8988T (cell line): ENCODE results near the gene VPS25.
"Not testable (repeated sequence)": the region's sequence is repeated elsewhere in the genome, so short reads cannot be mapped to it uniquely, and the experiment has no call there.

Source experiments
- DNase-seq: peaks from one replicate; pipeline ENCODE4 v3.0.0; 2011

VPS25 gene

DNA sequence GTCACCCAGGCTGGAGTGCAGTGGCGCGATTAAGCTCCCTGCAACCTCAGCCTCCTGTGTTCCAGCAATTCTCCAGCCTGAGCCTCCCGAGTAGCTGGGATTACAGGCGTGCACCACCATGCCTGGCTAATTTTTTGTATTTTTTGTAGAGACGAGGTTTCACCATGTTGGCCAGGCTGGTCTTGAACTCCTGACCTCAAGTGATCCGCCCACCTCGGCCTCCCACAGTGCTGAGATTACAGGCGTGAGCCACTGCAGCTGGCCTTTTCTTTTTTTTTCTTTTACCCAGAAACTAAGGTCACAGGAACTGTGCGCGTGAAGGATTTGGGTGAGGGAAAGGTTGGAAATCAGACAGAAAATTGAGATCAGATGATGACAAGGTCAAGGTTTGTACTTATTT, 3.3 kb upstream of the VPS25 start:
- not testable (repeated sequence) for DNase-seq

GRCh38 chr17:42772945-42773289, 332 bp upstream of the VPS25 start:
- DNase-seq, result no peak

DNA sequence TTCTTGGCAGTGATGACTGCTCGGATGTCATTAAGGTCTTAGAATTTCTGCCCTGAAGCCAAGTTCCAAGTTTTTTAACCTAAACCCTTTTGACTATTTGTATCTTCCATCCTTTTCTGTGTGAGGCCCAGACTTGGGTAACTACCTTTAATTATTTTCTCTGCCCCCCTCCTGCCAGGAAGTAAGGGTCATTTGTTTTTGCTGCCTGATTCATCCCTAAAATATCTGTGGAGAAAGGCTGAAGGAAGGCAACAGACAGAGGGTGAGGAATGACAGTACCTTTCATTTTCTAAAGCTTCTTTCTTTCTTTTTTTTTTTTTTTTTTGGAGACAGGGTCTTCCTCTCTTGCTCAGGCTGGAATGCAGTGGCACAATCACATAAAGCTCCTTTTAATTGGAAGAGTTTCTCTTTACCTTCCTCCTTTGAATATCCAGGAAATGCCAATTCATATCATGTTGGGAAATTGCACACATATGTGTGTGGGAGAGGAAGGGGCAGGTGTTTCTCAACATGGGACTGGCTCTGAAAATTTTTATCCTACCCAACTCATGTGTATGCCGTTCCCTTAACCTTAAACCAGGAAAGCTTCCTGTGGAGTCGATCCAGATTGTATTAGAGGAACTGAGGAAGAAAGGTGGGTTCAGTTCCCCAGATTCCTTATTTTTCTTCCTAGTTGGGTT, 957 bp downstream of the VPS25 start:
- no peak for DNase-seq

DNA sequence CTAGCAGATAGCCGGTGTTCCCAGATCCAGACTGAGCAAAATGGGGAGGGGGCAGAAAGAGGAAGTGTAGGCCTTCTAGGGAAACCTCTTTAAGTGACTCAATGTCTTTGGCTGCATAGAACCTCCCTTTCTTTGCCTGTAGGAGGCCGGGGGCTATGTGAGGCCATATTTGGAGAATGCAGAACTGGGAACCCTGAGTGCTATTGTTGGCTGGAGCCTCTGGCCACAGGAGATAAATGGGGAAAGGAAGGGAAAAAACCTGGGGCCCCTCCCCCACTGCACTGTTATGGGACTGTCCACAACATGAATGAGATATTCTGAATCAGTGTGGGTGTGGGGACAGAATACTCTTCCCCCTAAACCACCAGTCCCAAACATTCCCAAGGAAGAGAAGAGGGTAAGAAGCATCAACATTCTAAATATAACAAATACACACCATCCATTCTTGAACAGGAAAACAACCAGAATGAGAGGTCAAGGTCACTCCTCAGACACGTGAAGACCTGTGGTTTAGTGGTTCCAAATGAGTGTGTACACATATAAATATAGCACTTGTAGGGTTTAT, 2.4 kb downstream of the VPS25 start:
- DNase-seq, result no peak

DNA sequence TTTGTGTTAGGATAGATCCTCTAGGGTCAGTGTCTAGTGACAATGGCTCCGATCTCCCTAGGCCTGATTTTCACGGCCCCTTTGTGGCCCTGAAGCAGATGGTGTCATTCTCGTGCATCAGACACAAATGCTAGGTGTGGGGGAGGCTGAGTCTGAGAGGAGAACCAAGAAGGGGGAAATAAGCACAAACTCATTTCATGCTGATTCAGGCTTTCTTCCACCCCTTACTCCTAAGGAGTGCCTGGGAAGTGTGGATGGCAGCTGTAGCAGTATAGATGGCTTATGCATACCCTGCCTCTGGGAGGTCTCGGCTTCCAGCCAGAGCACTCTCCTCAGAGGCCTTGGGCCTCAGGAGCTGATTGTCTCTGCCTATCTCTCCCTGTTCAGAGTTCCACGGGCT, 5.3 kb downstream of the VPS25 start:
- DNase-seq, result no peak

DNA sequence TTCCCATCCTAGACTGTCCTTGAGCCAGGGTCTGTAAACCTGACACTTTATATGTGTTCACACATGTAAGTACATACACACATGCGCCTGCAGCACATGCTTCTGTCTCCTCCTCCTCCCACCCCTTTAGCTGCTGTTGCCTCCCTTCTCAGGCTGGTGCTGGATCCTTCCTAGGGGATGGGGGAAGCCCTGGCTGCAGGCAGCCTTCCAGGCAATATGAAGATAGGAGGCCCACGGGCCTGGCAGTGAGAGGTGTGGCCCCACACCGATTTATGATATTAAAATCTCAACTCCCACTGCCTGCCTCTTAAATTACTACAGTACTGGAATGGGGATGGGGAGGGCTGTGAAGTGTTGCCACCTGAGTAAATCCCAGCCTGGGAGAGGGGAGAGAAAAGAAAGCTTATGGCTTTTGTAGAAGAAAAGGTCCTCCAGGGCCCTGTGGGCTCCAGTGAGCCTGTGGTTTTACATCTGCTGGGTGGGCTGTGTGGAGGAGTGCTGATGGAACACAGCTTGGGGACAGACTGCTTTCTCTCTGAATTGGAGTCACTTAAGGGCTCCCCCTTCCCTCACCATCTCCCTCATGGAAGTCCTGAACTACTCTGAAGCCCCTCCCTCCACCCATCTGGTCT, 6.2 kb downstream of the VPS25 start:
- no peak for DNase-seq

- DNase-seq, result no peak
These were observed 6.9 kb downstream of the VPS25 start, which contains the start of gene WNK4 for GRCh38 chr17:42779936-42780850. Gene WNK4 (plus strand): TSS chr17:42780610. CDS start chr17:42780699, 89 bp downstream.

DNA sequence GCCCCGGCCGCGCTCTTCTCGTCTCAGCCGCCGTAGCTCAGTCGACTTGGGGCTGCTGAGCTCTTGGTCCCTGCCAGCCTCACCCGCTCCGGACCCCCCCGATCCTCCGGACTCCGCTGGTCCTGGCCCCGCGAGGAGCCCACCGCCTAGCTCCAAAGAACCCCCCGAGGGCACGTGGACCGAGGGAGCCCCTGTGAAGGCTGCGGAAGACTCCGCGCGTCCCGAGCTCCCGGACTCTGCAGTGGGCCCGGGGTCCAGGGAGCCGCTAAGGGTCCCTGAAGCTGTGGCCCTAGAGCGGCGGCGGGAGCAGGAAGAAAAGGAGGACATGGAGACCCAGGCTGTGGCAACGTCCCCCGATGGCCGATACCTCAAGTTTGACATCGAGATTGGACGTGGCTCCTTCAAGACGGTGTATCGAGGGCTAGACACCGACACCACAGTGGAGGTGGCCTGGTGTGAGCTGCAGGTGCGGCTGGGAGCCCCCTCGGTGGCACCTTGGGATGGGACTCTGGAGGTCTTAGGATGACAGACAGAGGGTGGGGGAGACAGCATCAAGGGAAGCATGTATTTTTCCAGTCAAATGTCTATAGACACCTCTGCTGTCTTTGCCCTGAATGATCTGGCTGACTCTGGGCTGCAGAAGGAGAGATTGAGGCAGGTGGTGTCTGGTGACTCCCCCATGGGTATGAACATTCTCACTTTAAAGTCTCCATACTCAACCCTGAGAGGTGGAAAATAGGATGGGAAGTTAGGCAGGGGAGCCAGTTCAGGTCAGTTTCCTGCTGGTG, 7.8 kb downstream of the VPS25 start:
- no peak for DNase-seq

- DNase-seq, result no peak
These were observed 8.5 kb downstream of the VPS25 start for GRCh38 chr17:42781639-42782165.

DNA sequence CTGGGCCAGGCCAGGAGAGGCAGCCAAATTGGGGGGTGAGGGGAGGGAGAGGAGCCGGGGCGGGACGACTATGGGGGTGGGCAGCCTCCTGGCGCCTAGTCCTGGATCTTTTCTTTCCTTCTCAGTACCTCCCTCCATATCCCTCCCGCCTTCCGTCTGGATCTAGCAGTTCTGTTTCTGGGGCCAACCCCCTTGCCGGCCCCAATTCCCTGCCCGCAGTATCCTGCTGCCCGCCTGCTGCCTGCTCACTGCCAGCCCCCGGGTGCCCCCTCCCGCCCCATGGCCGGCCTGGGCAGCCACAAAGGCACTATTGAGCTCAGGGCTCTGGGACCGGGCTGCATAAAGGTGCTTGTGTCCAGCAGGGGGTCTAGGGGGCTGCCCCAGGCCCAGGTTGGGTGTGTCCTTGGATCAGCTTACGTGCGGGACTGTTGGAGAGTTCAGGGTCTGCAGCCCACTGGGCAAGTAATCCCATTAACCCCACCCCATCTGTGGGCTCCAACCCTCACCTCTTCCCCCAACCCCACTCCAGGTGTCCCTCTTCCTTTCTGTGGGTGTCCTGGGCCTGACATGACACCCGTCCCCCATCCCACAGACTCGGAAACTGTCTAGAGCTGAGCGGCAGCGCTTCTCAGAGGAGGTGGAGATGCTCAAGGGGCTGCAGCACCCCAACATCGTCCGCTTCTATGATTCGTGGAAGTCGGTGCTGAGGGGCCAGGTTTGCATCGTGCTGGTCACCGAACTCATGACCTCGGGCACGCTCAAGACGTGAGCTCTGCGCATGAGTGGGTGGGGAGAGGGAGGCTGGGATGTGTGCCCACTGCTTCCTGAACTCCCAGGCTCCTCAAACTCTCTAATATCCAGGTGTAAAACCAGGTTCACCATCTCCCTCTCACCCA, 9.2 kb downstream of the VPS25 start:
- no peak for DNase-seq

DNA sequence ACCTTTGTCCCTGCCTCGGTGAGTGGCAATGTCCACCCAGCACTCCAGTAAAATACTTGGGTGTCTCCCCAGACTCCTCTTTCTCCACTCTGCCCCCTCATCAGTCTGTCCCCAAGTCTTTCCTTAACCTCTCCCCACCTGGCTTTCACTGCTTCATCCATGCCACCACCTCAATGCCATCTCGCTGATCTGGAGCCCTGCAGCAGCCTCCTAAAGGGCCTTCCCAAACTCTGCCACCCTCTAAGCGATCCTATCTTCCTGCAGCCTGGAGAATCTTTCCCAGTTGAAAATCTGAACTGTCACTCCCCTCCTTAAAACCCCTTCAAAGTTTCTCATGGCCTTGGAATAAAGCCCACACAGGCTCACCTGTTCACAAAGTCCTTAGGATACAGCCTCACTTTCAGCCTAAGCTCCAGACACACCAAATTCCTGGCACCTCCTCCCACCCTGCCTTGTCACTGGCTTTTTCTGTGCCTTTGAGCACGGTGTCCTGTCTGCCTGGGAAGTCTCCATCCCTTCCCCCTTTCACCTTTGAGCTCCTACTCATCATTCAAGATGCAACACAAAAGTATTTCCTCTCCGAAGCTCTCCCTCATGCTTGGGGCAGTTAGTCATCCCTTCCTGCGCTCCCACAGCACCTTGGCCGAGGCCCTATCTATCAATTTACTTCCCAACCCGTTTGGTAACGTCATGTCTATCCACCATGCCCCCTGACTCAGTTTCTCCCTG, 10.0 kb downstream of the VPS25 start:
- DNase-seq, result peak; percentile 66

DNA sequence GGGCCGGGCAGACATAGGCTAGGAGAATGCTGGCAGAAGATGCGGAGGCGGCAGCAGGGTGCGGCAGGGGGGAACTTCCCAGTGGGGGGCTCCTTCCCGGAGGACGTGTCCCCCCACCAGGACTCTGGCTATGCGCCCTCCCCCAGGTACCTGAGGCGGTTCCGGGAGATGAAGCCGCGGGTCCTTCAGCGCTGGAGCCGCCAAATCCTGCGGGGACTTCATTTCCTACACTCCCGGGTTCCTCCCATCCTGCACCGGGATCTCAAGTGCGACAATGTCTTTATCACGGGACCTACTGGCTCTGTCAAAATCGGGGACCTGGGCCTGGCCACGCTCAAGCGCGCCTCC, 10.5 kb downstream of the VPS25 start:
- DNase-seq, result no peak

DNA sequence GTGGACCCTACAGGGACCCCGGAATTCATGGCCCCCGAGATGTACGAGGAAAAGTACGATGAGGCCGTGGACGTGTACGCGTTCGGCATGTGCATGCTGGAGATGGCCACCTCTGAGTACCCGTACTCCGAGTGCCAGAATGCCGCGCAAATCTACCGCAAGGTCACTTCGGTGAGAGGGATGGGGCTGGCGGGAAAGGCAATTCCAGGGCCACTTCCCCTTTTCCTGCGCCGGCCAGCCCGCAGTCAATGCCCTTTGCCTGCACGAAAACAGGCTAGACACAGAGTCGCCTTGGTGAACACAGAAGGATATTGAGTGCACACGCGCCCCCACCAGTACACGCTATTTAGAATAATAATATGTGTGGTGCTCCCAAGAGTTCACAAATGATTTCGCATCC, 11.2 kb downstream of the VPS25 start:
- no peak for DNase-seq

- DNase-seq, result no peak
These were observed 11.8 kb downstream of the VPS25 start for GRCh38 chr17:42784811-42785592.

GRCh38 chr17:42787266-42787665, 14.0 kb downstream of the VPS25 start:
- DNase-seq, result no peak

GRCh38 chr17:42791948-42792347, 18.7 kb downstream of the VPS25 start:
- no peak for DNase-seq

DNA sequence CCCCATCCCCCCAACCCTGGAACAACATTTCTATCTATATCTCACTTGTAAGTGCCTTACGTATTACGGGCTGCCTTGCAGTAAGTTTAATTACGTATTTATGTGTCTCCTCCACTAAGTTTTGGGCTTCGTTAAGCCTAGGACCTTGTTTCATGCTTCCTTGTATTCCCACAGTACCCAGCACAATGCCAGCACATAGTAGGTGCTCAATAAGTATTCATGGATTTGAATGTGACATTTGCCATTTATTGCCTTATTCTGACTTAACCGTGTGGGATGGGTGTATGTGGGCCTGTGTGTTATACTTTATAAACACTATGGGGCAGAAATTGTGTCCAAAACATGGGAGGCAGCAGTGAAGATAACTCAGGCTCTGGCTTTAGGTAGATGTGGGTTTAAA, 19.3 kb downstream of the VPS25 start:
- no peak for DNase-seq

GRCh38 chr17:42795061-42795460, 21.8 kb downstream of the VPS25 start:
- DNase-seq, result no peak

DNA sequence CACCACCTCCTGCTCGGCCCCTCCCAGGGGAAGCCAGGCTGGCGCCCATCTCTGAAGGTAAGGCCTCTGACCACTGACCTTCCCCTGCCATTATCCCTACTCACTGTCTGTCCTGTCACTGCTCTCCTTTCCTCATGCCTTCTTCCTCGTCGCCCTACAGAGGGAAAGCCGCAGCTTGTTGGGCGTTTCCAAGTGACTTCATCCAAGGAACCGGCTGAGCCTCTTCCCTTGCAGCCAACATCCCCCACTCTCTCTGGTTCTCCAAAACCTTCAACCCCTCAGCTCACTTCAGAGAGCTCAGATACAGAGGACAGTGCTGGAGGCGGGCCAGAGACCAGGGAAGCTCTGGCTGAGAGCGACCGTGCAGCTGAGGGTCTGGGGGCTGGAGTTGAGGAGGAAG, 22.2 kb downstream of the VPS25 start:
- DNase-seq, result no peak
